Measurements from ENCODE around the gene ABCE1.

DNA sequence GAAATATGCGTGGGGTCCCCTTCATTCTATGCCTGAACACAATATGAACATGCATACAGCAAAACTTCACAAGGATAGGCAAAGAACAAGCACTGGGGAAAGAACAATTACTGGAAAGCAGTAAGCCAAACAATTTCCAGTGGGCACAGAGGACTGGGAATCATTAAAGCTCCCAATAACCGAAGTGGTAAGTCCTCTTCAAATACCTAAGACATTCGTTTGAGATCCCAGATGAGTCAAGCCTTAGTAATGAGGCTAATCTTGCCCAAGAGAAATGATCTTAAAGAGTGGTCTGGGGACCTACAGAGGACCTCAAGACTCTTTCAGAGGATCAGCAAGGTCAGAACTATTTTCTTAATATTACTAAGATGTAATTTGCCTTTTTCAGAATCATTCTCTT lies 28.8 kb upstream of the ABCE1 start:
- TF ChIP-seq POLR2AphosphoS5 (IDR thresholded peaks at IDR 0.05; ENCODE audit: insufficient read depth in 1 of 2, low read depth in 1 of 2) (no peak), POLR2A (IDR thresholded peaks at IDR 0.05) (no peak)
- TF ChIP-seq, protein P1, sequence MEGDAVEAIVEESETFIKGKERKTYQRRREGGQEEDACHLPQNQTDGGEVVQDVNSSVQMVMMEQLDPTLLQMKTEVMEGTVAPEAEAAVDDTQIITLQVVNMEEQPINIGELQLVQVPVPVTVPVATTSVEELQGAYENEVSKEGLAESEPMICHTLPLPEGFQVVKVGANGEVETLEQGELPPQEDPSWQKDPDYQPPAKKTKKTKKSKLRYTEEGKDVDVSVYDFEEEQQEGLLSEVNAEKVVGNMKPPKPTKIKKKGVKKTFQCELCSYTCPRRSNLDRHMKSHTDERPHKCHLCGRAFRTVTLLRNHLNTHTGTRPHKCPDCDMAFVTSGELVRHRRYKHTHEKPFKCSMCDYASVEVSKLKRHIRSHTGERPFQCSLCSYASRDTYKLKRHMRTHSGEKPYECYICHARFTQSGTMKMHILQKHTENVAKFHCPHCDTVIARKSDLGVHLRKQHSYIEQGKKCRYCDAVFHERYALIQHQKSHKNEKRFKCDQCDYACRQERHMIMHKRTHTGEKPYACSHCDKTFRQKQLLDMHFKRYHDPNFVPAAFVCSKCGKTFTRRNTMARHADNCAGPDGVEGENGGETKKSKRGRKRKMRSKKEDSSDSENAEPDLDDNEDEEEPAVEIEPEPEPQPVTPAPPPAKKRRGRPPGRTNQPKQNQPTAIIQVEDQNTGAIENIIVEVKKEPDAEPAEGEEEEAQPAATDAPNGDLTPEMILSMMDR (IDR thresholded peaks at IDR 0.05), result no peak
